Astrocyte (in vitro differentiated cells and primary cell): ENCODE data around the gene ALG2. TPM values are rescaled to one million over a fixed set of nuclear protein-coding genes. Genes with fewer than 3 reads are reported as not detected.

Experiments
- DNase-seq: peaks from one replicate; pipeline ENCODE4 v3.0.0-alpha.2; 2010; ENCODE audit warnings: low read depth
- FAIRE-seq: peaks from 2 replicates; lab custom pipeline; 2011; peaks lifted over from hg19 to GRCh38; lab: Jason Lieb, UNC
- H2AFZ ChIP-seq: 2 replicates; pipeline ENCODE4 v1.6.0; 2012; ENCODE audit warnings: low read depth, low read length, inconsistent platforms
- H3K27ac ChIP-seq: 2 replicates; pipeline ENCODE4 v1.5.1; 2011; ENCODE audit warnings: low read depth, low read length, inconsistent platforms
- H3K27me3 ChIP-seq: 2 replicates; pipeline ENCODE4 v1.6.0; 2011; ENCODE audit warnings: low read length, inconsistent platforms; ENCODE audit not compliant: insufficient read depth
- H3K36me3 ChIP-seq: 2 replicates; pipeline ENCODE4 v1.5.1; 2011; ENCODE audit warnings: low read length, inconsistent platforms; ENCODE audit not compliant: insufficient read depth
- H3K4me1 ChIP-seq: 2 replicates; pipeline ENCODE4 v1.5.1; 2011; ENCODE audit warnings: low read length, inconsistent platforms; ENCODE audit not compliant: insufficient read depth
- H3K4me2 ChIP-seq: 2 replicates; pipeline ENCODE4 v1.6.0; 2012; ENCODE audit warnings: low read length, inconsistent platforms
- H3K4me3 ChIP-seq: 2 replicates; pipeline ENCODE4 v1.5.1; 2011; ENCODE audit warnings: low read depth, mild to moderate bottlenecking, low read length, inconsistent platforms; ENCODE audit not compliant: insufficient read depth
- H3K79me2 ChIP-seq: 2 replicates; pipeline ENCODE4 v1.6.0; 2012; ENCODE audit warnings: mild to moderate bottlenecking, low read length, inconsistent platforms; ENCODE audit not compliant: insufficient read depth
- H3K9ac ChIP-seq: 2 replicates; pipeline ENCODE4 v1.6.0; 2012; ENCODE audit warnings: mild to moderate bottlenecking, low read length, inconsistent platforms
- H3K9me3 ChIP-seq: 2 replicates; pipeline ENCODE4 v1.5.1; 2012; ENCODE audit warnings: low read depth, mild to moderate bottlenecking, low read length, inconsistent platforms; ENCODE audit not compliant: insufficient read depth
- H4K20me1 ChIP-seq: 2 replicates; pipeline ENCODE4 v1.6.0; 2012; ENCODE audit warnings: low read length, inconsistent platforms; ENCODE audit not compliant: insufficient read depth
- H3K27ac Mint-ChIP-seq: one replicate; pipeline ENCODE4 v1.8.0; 2021; ENCODE audit warnings: mild to moderate bottlenecking, mixed read lengths; ENCODE audit not compliant: unreplicated experiment
- H3K27me3 Mint-ChIP-seq: one replicate; pipeline ENCODE4 v1.8.0; 2021; ENCODE audit warnings: low read depth, mixed read lengths; ENCODE audit not compliant: unreplicated experiment
- H3K36me3 Mint-ChIP-seq: one replicate; pipeline ENCODE4 v1.8.0; 2021; ENCODE audit warnings: low read depth, mixed read lengths; ENCODE audit not compliant: unreplicated experiment
- H3K4me1 Mint-ChIP-seq: one replicate; pipeline ENCODE4 v1.8.0; 2021; ENCODE audit warnings: low read depth, mixed read lengths; ENCODE audit not compliant: unreplicated experiment
- H3K4me3 Mint-ChIP-seq: one replicate; pipeline ENCODE4 v1.8.0; 2021; ENCODE audit warnings: mild to moderate bottlenecking, moderate library complexity, mixed read lengths; ENCODE audit not compliant: unreplicated experiment
- H3K9me3 Mint-ChIP-seq: one replicate; pipeline ENCODE4 v1.8.0; 2021; ENCODE audit warnings: mild to moderate bottlenecking, mixed read lengths; ENCODE audit not compliant: unreplicated experiment
- EZH2 ChIP-seq: IDR thresholded peaks from 2 replicates; pipeline ENCODE4 v1.6.1; 2012; ENCODE audit warnings: mild to moderate bottlenecking, low read length, inconsistent platforms; ENCODE audit not compliant: insufficient read depth
- total RNA-seq: library from RNA; stranded (reverse); gene quantifications from 2 replicates; pipeline ENCODE4 v1.2.1, GENCODE V29; 2021
- TF ChIP-seq, protein P1 (sequence below): IDR thresholded peaks from 2 replicates; pipeline ENCODE4 v1.5.1; 2011; ENCODE audit warnings: low read depth, mild to moderate bottlenecking, inconsistent platforms, low read length, moderate library complexity; ENCODE audit not compliant: insufficient read depth

The ALG2 gene
- total RNA-seq, 1 donor from 2014 or later = 33.3 TPM

DNA sequence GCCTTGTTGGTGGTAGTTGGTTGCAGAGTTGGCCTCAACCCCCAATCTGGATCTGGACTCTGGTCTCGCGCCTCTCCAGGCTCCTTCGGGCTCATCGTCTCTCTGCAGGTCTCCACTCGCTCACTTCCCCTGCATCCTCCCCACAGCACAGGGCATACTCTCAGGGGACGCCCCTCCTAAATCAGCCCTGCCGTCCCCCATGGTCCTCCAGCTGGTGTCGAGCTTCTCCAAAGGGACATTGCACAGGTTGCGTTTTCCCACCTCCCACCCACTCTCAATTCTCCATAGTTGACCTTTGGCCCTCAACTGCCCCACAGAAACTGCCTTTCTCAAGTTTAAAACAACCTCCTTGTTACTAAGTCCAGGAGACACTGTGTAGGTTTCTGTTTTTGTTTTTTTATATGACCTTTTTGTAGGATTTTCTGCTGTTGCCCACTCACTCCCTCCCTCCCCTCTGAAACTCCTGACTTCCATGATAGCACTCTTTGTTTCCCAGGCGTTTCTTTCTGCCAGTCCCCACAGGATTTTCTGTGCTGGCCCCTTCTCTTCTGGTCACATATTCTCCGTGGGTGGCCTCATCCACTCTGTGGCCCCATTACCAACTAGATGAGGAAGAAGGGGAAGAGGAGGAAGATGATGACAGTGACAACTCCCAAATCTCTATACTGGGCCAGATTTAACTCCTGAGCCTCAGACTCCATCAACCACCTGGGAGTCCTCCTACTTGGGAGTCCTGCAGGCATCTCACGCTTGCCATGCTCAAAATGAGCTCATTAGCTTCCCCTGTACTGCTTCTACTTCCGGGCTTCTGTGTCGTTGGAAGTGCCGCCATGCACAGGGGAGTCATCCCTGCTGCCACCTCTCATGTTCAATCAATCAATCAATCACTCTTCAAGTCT is 50.3 kb downstream of the ALG2 start:
- Histone ChIP-seq H3K4me1 (no peaks in the 10 kb centered on the region), H2AFZ (no peak overlapping the region), H3K9me3 (no peaks in the 10 kb centered on the region), H3K27ac (no peak overlapping the region), H4K20me1 (no peaks in the 10 kb centered on the region), H3K4me2 (no peak overlapping the region), H3K36me3 (no peaks in the 10 kb centered on the region), H3K79me2 (no peaks in the 10 kb centered on the region), H3K9ac (no peak overlapping the region), H3K27me3 (peaks cover 16% of the 10 kb centered on the region), H3K4me3 (no peak overlapping the region)
- no peak for FAIRE-seq
- no peak overlapping the region for H3K4me3 Mint-ChIP-seq
- TF ChIP-seq EZH2 = no peak
- TF ChIP-seq, protein P1, sequence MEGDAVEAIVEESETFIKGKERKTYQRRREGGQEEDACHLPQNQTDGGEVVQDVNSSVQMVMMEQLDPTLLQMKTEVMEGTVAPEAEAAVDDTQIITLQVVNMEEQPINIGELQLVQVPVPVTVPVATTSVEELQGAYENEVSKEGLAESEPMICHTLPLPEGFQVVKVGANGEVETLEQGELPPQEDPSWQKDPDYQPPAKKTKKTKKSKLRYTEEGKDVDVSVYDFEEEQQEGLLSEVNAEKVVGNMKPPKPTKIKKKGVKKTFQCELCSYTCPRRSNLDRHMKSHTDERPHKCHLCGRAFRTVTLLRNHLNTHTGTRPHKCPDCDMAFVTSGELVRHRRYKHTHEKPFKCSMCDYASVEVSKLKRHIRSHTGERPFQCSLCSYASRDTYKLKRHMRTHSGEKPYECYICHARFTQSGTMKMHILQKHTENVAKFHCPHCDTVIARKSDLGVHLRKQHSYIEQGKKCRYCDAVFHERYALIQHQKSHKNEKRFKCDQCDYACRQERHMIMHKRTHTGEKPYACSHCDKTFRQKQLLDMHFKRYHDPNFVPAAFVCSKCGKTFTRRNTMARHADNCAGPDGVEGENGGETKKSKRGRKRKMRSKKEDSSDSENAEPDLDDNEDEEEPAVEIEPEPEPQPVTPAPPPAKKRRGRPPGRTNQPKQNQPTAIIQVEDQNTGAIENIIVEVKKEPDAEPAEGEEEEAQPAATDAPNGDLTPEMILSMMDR = no peak
- no peaks in the 10 kb centered on the region for H3K9me3 Mint-ChIP-seq
- H3K4me1 Mint-ChIP-seq = peaks cover 10% of the 10 kb centered on the region
- no peaks in the 10 kb centered on the region for H3K36me3 Mint-ChIP-seq
- peak overlapping the region; percentile 50 for H3K27ac Mint-ChIP-seq
- no peaks in the 10 kb centered on the region for H3K27me3 Mint-ChIP-seq
- DNase-seq = no peak

GRCh38 chr9:99169982-99170761 is 51.6 kb downstream of the ALG2 start:
- Mint-ChIP-seq H3K36me3 (no peaks in the 10 kb centered on the region), H3K27ac (no peak overlapping the region), H3K27me3 (no peaks in the 10 kb centered on the region), H3K4me1 (peaks cover 8% of the 10 kb centered on the region), H3K4me3 (no peak overlapping the region), H3K9me3 (no peaks in the 10 kb centered on the region)
- no peaks in the 10 kb centered on the region for H3K9me3 ChIP-seq
- H3K36me3 ChIP-seq = no peaks in the 10 kb centered on the region
- TF ChIP-seq EZH2 = no peak
- TF ChIP-seq, protein P1 = no peak
- H3K4me2 ChIP-seq = no peak overlapping the region
- DNase-seq (no peak), FAIRE-seq (no peak)
- peak overlapping the region; percentile 24 for H2AFZ ChIP-seq
- H3K27me3 ChIP-seq = peaks cover 16% of the 10 kb centered on the region
- H3K27ac ChIP-seq = no peak overlapping the region
- no peaks in the 10 kb centered on the region for H3K4me1 ChIP-seq
- no peaks in the 10 kb centered on the region for H3K79me2 ChIP-seq
- H3K9ac ChIP-seq = no peak overlapping the region
- no peak overlapping the region for H3K4me3 ChIP-seq
- H4K20me1 ChIP-seq = no peaks in the 10 kb centered on the region
